ENCODE results near the gene SORCS1.

GRCh38 chr10:106959521-106959920 is 205.0 kb downstream of the SORCS1 start:
- TF ChIP-seq EZH2 (IDR thresholded peaks at IDR 0.05; ENCODE audit: insufficient read depth, poor library complexity, severe bottlenecking) (no peak), EZH2phosphoT487 (IDR thresholded peaks at IDR 0.05; ENCODE audit: insufficient read depth, low read depth) (no peak)

Measured in GM23248 (cell line).